Fibroblast of the aortic adventitia (primary cell): ENCODE results near the gene SYT1. TPM values are rescaled to one million over a fixed set of nuclear protein-coding genes. Genes with fewer than 3 reads are reported as not detected.
A peak's percentile ranks its signal among the peaks of the same experiment; 100 is the strongest.

ENCODE experiments used
- DNase-seq: peaks from one replicate; pipeline ENCODE4 v3.0.0-alpha.2; 2010; ENCODE audit warnings: low read depth
- H3K4me3 ChIP-seq: 2 replicates; pipeline ENCODE4 v1.5.1; 2011; ENCODE audit warnings: low read depth, mild to moderate bottlenecking, control low read depth, low read length, moderate library complexity
- total RNA-seq: library from RNA; depleted of rRNA; stranded (reverse); fragments of >200 nt; gene quantifications from 2 replicates; pipeline ENCODE4 v1.2.3, GENCODE V29; 2012; ENCODE audit warnings: low replicate concordance
- TF ChIP-seq, protein P1 (sequence below): IDR thresholded peaks from 2 replicates; pipeline ENCODE4 v1.5.1; 2011; ENCODE audit warnings: mild to moderate bottlenecking, low read length, control low read depth, inconsistent platforms; ENCODE audit not compliant: insufficient read depth

Gene SYT1
- total RNA-seq, 1 donor: 43.3 TPM

DNA sequence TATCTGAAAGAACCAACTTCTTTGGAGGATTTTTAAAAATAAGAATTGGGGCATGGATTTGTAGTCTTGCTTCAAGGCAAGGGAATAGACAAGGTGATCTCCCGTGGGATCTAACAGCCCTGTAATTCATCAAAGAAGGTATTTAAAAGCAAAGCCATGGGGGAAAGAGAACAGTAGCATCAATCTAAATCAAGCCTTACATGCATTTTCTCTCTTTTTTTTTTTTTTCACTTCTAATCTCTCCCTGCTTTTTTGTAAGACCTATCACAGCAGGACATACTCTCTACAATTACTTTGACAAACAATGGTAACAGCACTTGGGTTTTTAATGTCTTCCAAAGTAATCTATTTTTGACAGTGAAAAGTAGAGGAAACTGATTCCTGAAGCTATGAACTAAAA, 458.3 kb downstream of the SYT1 start:
- H3K4me3 ChIP-seq: no peak overlapping the region
- no peak for DNase-seq
- TF ChIP-seq, protein P1, sequence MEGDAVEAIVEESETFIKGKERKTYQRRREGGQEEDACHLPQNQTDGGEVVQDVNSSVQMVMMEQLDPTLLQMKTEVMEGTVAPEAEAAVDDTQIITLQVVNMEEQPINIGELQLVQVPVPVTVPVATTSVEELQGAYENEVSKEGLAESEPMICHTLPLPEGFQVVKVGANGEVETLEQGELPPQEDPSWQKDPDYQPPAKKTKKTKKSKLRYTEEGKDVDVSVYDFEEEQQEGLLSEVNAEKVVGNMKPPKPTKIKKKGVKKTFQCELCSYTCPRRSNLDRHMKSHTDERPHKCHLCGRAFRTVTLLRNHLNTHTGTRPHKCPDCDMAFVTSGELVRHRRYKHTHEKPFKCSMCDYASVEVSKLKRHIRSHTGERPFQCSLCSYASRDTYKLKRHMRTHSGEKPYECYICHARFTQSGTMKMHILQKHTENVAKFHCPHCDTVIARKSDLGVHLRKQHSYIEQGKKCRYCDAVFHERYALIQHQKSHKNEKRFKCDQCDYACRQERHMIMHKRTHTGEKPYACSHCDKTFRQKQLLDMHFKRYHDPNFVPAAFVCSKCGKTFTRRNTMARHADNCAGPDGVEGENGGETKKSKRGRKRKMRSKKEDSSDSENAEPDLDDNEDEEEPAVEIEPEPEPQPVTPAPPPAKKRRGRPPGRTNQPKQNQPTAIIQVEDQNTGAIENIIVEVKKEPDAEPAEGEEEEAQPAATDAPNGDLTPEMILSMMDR: no peak

DNA sequence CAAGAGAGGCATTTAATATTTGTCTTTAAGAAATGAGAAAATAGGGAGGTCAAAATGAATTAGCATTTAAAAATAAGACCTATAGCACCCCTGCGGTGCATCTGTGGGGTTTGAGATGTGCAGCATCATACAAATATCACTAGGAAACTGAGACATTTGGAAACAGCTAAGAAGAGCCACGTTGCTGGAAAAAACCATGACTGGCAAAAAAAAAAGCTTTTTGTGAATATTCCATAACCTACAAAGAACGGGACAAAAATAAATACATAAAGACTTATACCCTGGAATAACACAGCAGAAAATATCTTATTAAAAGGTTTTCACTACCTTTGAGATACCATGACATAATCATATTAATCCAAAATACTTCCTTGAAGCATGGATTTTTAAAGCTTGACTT, 460.0 kb downstream of the SYT1 start:
- TF ChIP-seq, protein P1: no peak
- no peak for DNase-seq
- no peak overlapping the region for H3K4me3 ChIP-seq

DNA sequence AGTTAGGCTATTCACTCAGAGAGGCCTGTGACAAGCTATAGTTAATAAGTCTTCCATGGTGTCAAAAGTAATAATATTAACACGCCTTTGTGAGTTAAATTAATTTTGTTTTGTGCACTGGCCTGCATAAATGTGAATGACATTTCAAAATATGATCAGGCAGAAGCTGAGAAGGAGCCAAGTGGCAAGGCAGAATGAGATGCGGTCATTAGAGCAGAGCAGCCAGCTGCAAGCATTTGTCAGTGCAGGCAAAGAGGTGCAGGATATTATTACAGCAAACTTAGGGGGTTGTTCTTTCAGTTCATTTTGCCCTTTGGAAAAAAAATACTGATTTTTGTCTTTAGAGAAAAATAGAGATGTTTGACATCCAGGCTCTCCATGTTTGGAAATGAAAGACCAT, 461.6 kb downstream of the SYT1 start:
- H3K4me3 ChIP-seq: no peak overlapping the region
- TF ChIP-seq, protein P1: no peak
- DNase-seq: no peak

DNA sequence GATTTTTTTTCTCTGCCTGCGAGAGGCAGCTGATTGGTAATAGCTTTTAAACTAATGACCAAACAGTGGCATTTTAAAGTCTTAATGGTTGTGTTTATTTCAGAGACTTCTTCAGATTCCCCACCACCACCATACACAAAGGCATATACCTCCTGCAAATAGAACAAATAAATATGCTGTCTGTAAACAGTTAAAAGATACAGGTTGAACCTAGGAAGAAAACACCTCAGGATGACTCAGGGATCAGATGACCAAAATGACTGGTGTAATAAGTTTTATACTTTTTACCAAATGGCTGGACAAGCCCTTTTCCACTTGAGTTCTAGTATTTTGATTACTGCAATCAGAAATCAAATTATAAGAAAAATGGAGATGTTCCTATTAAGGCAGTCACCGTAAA, 462.1 kb downstream of the SYT1 start:
- no peak overlapping the region for H3K4me3 ChIP-seq
- no peak for DNase-seq
- TF ChIP-seq, protein P1: no peak

DNA sequence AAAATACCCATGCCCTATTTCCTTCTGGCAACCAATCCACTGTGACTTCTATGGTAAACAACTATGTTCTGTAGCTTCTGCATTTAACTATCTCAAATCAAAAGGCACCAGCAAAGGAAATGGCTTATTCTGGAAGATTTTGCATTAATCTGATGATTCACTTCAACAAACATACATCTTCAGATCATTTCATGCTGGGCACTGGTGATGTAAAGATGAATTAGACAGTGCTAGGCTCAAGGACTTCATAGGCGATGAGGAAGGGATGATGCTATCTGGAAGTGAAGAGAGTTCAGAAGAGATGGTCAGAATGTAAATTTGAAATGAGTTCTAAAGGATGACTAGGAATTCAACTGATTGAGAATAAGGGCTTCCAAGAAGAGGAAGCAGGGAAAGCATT, 462.9 kb downstream of the SYT1 start:
- no peak overlapping the region for H3K4me3 ChIP-seq
- TF ChIP-seq, protein P1: no peak
- DNase-seq: no peak

DNA sequence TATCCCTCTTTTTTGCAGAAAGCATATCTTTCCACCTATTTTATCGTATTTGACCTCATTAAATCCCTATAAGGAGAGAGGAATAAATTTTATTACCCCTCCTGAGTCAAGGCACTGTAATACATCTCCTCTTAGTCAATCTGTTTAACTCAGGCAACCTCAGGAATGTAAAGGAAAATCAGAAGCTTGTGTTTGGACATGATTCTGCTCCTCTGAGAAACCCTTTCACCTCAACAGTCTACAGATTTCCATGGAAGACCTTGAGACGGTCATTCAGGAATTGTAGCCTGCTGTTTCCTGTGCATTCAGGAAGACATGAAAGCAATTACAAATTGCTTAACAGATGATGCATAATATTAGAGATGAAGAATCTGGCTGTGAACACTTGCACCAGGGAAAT, 465.4 kb downstream of the SYT1 start:
- DNase-seq: no peak
- H3K4me3 ChIP-seq: no peak overlapping the region
- TF ChIP-seq, protein P1: no peak

DNA sequence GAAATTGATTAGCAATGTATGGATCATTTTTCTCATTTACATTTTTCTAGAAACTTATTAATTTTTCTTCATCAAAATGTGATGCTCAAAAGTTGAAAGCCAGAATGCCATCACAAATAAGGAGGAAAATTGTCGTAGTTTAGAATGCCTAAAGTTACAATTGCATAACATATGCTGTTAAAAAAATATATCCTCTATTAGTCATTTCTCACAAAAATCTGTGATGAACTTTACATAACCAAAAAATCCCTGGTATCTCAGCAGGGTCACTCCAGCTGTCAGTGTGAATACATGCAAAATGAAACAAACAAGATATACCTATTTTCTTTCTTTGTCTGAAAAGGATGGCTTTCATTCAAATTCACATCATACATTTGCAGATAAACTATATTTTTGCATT, 467.3 kb downstream of the SYT1 start:
- TF ChIP-seq, protein P1: no peak
- peak; percentile 39 for DNase-seq
- no peak overlapping the region for H3K4me3 ChIP-seq
